Ovary (tissue), 9 donors: Measurements from ENCODE around the gene CNDP2. TPM values are rescaled to one million over a fixed set of nuclear protein-coding genes. Genes with fewer than 3 reads are reported as not detected.

Experiments
- DNase-seq, 5 donors: peaks; one replicate each; pipeline ENCODE4 v3.0.0-alpha.2; 2019 to 2020
- H3K27ac ChIP-seq, 2 donors: fragments of 200-600 bp; one replicate each; pipeline versions ENCODE4 v1.5.1 to v1.8.0; 2019 to 2022
- H3K27me3 ChIP-seq: fragments of 200-600 bp; one replicate; pipeline ENCODE4 v1.8.0; 2022
- H3K36me3 ChIP-seq: fragments of 200-600 bp; sonication (generic); one replicate; pipeline ENCODE4 v1.5.1; 2019
- H3K4me1 ChIP-seq: one replicate; pipeline ENCODE4 v1.8.1; 2013; ENCODE audit warnings: mild to moderate bottlenecking, moderate library complexity; ENCODE audit not compliant: insufficient read depth
- H3K4me3 ChIP-seq: fragments of 200-600 bp; sonication (generic); one replicate; pipeline ENCODE4 v1.5.1; 2017
- H3K9me3 ChIP-seq, 2 donors: fragments of 200-600 bp in 1 of 2; sonication (generic) in 1 of 2; one replicate each; pipeline versions ENCODE4 v1.5.1 to v1.8.1; 2013 to 2019; ENCODE audit warnings: mild to moderate bottlenecking in 1 of 2, moderate library complexity in 1 of 2
- EP300 ChIP-seq: sonication (generic); formaldehyde crosslinking; IDR thresholded peaks from one replicate; pipeline ENCODE4 v1.6.1; 2017; ENCODE audit warnings: antibody characterized with exemption
- POLR2A ChIP-seq: fragments of 450-650 bp; IDR thresholded peaks from one replicate; pipeline ENCODE4 v1.6.1; 2017; ENCODE audit warnings: antibody characterized with exemption, mild to moderate bottlenecking, moderate library complexity
- WGBS, 3 donors: extraction: QIAGEN DNeasy Blood & Tissue Kit in 1 of 3; methylation state at CpG; one replicate each; pipeline versions ENCODE4 v1.1.5 to v1.1.7; 2013 to 2017; 5-methylcytosine and 5-hydroxymethylcytosine counted together
- intact Hi-C, 4 donors: fragments of 100-400 bp; cut with DNase I; formaldehyde crosslinking; loops; one replicate each; pipeline versions ENCODE4 v1.11.0 to v1.15.1; 2022 to 2023
- polyA plus RNA-seq, 2 donors: library from polyadenylated mRNA; stranded (reverse); fragments of 200-250 nt in 1 of 2; fragments of 350-450 nt in 1 of 2; fragmentation: Illumina TruSeq in 1 of 2; extraction: RNeasy Lipid Tissue Mini Kit (QIAGEN cat#74804) in 1 of 2; gene quantifications; one replicate each; pipeline ENCODE4 v1.2.3, GENCODE V29; 2013 to 2014
- total RNA-seq, 7 donors: library from RNA; depleted of rRNA in 2 of 7; stranded (reverse); fragments of >200 nt in 2 of 7; fragmentation: NEBNext Ultra II Directional in 3 of 7; extraction: Animal tissue kit (Norgen Biotek cat#: 25700) in 3 of 7; gene quantifications; one replicate each; pipeline versions ENCODE4 v1.1.0 to v1.2.4, GENCODE V29; 2016 to 2023
- TF ChIP-seq, protein P1 (sequence below), 3 donors: fragments of 450-650 bp in 2 of 3; fragments of 200-600 bp in 1 of 3; IDR thresholded peaks; one replicate each; pipeline versions ENCODE4 v1.5.1 to v1.8.0; 2016 to 2022; ENCODE audit warnings: antibody characterized with exemption in 3 of 3, mild to moderate bottlenecking in 1 of 3
- donor health status: DM: no; HTN: no; CAD: no; lungs with moderate emphysema.
- donor health status: DM: no; HTN: no; CAD: no.
- donor health status: Bipolar disorder and iron deficiency.
- donor health status: DM: yes; HTN: yes; CAD: no.
- donor health status: DM: no; HTN: no; CAD: no.
- donor health status: DM: yes; HTN: yes; CAD: no.

CNDP2 gene
- total and polyA plus RNA-seq, 9 donors, result 28.1 to 119 (median 91.7) TPM

DNA sequence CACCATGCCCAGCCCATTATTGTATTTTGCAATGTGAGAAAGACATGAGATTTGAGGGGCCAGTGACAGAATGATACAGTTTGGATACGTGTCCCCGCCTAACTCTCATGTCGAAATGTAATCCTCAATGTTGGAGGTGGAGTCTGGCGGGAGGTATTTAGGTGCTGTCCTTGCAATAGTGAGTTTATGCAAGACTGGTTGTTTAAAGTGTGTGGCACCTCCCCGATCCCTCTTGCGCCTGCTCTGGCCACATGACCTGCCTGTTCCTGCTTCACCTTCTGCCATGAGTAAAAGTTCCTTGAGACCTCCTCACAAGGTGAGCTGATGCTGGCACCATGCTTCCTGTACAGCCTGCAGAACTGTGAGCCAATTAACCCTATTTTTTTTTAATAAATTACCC is 54.7 kb downstream of the CNDP2 start:
- DNase-seq, result no peak
- TF ChIP-seq, protein P1, sequence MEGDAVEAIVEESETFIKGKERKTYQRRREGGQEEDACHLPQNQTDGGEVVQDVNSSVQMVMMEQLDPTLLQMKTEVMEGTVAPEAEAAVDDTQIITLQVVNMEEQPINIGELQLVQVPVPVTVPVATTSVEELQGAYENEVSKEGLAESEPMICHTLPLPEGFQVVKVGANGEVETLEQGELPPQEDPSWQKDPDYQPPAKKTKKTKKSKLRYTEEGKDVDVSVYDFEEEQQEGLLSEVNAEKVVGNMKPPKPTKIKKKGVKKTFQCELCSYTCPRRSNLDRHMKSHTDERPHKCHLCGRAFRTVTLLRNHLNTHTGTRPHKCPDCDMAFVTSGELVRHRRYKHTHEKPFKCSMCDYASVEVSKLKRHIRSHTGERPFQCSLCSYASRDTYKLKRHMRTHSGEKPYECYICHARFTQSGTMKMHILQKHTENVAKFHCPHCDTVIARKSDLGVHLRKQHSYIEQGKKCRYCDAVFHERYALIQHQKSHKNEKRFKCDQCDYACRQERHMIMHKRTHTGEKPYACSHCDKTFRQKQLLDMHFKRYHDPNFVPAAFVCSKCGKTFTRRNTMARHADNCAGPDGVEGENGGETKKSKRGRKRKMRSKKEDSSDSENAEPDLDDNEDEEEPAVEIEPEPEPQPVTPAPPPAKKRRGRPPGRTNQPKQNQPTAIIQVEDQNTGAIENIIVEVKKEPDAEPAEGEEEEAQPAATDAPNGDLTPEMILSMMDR (IDR thresholded peaks at IDR 0.05), result no peak
- TF ChIP-seq EP300, result no peak
- TF ChIP-seq POLR2A, result no peak
- Histone ChIP-seq H3K4me1 (peaks cover 2% of the 10 kb centered on the region), H3K27me3 (no peaks in the 10 kb centered on the region), H3K9me3 (no peaks in the 10 kb centered on the region), H3K36me3 (no peaks in the 10 kb centered on the region), H3K27ac (no peak overlapping the region), H3K4me3 (no peak overlapping the region)
- intact Hi-C loops, result loop anchor here in 3 of 4 donors (10.0 kb wide), 2 partner anchors 196 to 356 kb away; no protein-coding TSS in a partner anchor
- WGBS, 3 donors, result 91 to 93% (median 92%) methylated on average over 6 of the region's 6 CpGs

DNA sequence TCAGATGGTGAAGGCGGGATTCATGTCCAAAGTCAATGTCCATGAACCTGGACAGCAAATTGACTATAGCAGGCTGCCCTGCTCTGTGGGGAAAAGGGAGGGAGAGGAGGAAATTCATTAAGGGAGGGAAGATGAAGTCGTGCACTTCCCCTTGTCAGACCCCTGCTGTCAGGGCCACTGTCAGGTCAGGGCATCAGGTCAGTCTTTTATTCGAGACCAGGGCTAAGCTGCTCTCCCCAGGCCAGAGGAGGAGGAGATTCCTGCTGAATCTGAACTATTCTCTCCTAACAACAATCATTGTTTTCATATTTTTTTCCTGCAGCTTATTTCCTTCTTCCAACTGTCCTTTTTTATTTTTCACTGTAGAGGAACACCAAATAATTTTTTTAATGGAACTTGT is 55.3 kb downstream of the CNDP2 start:
- TF ChIP-seq POLR2A (no peak), EP300 (no peak)
- TF ChIP-seq, protein P1 (IDR thresholded peaks at IDR 0.05), result no peak
- intact Hi-C loops, result loop anchor here in 3 of 4 donors (10.0 kb wide), 2 partner anchors 197 to 357 kb away; no protein-coding TSS in a partner anchor
- Histone ChIP-seq H3K36me3 (no peaks in the 10 kb centered on the region), H3K27me3 (no peaks in the 10 kb centered on the region), H3K4me3 (no peak overlapping the region), H3K4me1 (peaks cover 2% of the 10 kb centered on the region), H3K9me3 (no peaks in the 10 kb centered on the region), H3K27ac (no peak overlapping the region)
- no peak for DNase-seq
- 14 to 23% (median 19%) methylated on average over 3 of the region's 3 CpGs for WGBS, 3 donors

DNA sequence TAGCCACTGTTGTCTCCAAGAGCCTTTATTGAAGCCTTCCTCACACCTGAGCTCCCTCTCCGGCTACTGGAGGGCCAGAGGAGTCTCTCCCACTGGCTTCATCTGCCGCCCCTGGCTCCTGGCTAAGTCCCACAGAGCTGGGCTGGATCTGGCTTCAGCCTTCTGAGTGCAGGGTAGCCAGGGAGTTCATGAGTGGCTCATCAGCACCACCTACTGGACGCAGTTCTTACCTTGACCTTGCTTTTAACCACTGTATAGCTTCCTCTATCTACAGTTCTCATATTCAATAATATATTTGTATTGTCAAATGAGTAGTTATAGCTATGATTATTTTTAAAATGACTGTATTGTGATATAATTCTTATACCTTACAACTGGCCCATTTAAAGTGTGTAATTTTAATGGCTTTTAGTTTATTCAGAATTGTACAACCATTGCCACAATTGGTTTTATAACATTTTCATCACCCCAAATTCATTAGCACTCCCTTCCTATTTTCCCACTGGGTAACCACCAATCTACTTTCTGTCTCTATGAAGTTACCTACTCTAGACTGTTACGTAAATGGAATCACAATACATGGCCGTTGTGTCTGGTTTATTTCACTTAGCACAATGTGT is 55.9 kb downstream of the CNDP2 start:
- TF ChIP-seq, protein P1 (IDR thresholded peaks at IDR 0.05), result peak in 2 of 3 donors; percentile 30 to 46
- TF ChIP-seq POLR2A (no peak), EP300 (no peak)
- Histone ChIP-seq H3K4me1 (peaks cover 2% of the 10 kb centered on the region), H3K27me3 (no peaks in the 10 kb centered on the region), H3K27ac (no peak overlapping the region), H3K4me3 (no peak overlapping the region), H3K9me3 (no peaks in the 10 kb centered on the region), H3K36me3 (no peaks in the 10 kb centered on the region)
- DNase-seq, result peak; percentile 51 to 76 (median 69)
- intact Hi-C loops, result loop anchor here in 3 of 4 donors (10.0 kb wide), 2 partner anchors 197 to 357 kb away; no protein-coding TSS in a partner anchor
- 23 to 24% (median 23%) methylated on average over 5 of the region's 5 CpGs for WGBS, 3 donors

DNA sequence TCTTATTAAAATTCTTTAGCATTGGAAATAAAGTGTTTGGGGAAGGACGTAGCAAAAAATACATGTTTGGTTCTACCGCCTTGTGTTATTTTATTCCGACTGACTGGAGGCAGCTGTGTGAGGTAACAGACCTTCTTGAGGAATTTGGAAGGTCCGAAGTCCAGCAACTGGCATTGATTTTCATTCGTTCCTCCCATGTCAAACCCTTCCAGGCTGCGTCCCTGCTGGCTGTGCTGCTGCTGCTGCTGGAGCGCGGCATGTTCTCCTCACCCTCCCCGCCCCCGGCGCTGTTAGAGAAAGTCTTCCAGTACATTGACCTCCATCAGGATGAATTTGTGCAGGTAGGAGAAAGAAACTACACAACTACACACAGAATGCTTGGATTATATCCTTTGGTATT is 60.0 kb downstream of the CNDP2 start:
- Histone ChIP-seq H3K27ac (no peak overlapping the region), H3K9me3 (no peaks in the 10 kb centered on the region), H3K4me3 (no peak overlapping the region), H3K27me3 (no peaks in the 10 kb centered on the region), H3K36me3 (no peaks in the 10 kb centered on the region), H3K4me1 (peaks cover 2% of the 10 kb centered on the region)
- intact Hi-C loops, result loop anchor here in 3 of 4 donors (10.0 kb wide), 2 partner anchors 201 to 361 kb away; no protein-coding TSS in a partner anchor
- 68 to 81% (median 72%) methylated on average over 11 of the region's 11 CpGs for WGBS, 3 donors
- TF ChIP-seq, protein P1 (IDR thresholded peaks at IDR 0.05), result no peak
- TF ChIP-seq EP300 (no peak), POLR2A (no peak)
- no peak for DNase-seq
